Neuronal stem cell (in vitro differentiated cells): ENCODE results near the gene BRD3.

Experiments
- DNase-seq: peaks from one replicate; pipeline ENCODE4 v3.0.0-alpha.2; 2013; ENCODE audit warnings: low spot score
- H2AFZ ChIP-seq: one replicate; pipeline ENCODE4 v1.6.1; 2013; ENCODE audit warnings: mild to moderate bottlenecking, low read length, inconsistent platforms
- H2AK5ac ChIP-seq: 2 replicates; pipeline ENCODE4 v1.6.1; 2013; ENCODE audit warnings: low read depth, mild to moderate bottlenecking, inconsistent platforms, low read length, moderate library complexity, mixed read lengths
- H2BK120ac ChIP-seq: 2 replicates; pipeline ENCODE4 v1.6.1; 2013; ENCODE audit warnings: low read depth, mild to moderate bottlenecking, inconsistent platforms, low read length, moderate library complexity, mixed read lengths
- H2BK12ac ChIP-seq: one replicate; pipeline ENCODE4 v1.6.1; 2013; ENCODE audit warnings: low read length, inconsistent platforms
- H2BK15ac ChIP-seq: 2 replicates; pipeline ENCODE4 v1.6.1; 2013; ENCODE audit warnings: mild to moderate bottlenecking, low read length, inconsistent platforms, mixed read lengths
- H2BK5ac ChIP-seq: one replicate; pipeline ENCODE4 v1.6.1; 2013; ENCODE audit warnings: inconsistent platforms, mild to moderate bottlenecking, low read length, moderate library complexity
- H3K14ac ChIP-seq: one replicate; pipeline ENCODE4 v1.6.1; 2013; ENCODE audit warnings: low read length, inconsistent platforms
- H3K18ac ChIP-seq: 2 replicates; pipeline ENCODE4 v1.6.1; 2013; ENCODE audit warnings: low read length, inconsistent platforms
- H3K23ac ChIP-seq: 2 replicates; pipeline ENCODE4 v1.6.1; 2013; ENCODE audit warnings: low read depth, mild to moderate bottlenecking, mixed read lengths, low read length, inconsistent platforms; ENCODE audit not compliant: poor library complexity
- H3K27ac ChIP-seq: replicated peaks from 3 replicates; pipeline ENCODE4 v1.5.1; 2013; ENCODE audit warnings: low read length, inconsistent platforms
- H3K27me3 ChIP-seq, 3 experiments: 2 replicates each; pipeline ENCODE4 v1.6.1; 2013; ENCODE audit warnings: low read length in 3 of 3, mild to moderate bottlenecking in 2 of 3, inconsistent platforms in 1 of 3, low read depth in 1 of 3, mixed read lengths in 1 of 3, moderate library complexity in 1 of 3; ENCODE audit not compliant: control insufficient read depth in 3 of 3, insufficient read depth in 3 of 3
- H3K36me3 ChIP-seq, 2 donors: replicated peaks in 1 of 2; 2 replicates each; pipeline ENCODE4 v1.6.1; 2013; ENCODE audit warnings: low read length in 2 of 2; ENCODE audit not compliant: control insufficient read depth in 2 of 2, insufficient read depth in 2 of 2
- H3K4ac ChIP-seq: 2 replicates; pipeline ENCODE4 v1.6.1; 2013; ENCODE audit warnings: inconsistent platforms, mild to moderate bottlenecking, low read length, moderate library complexity
- H3K4me1 ChIP-seq, 2 donors: 1 replicate in 1 of 2; 2 replicates in 1 of 2; pipeline ENCODE4 v1.6.1; 2013; ENCODE audit warnings: low read length in 2 of 2, low read depth in 1 of 2; ENCODE audit not compliant: control insufficient read depth in 2 of 2, insufficient read depth in 1 of 2
- H3K4me2 ChIP-seq: one replicate; pipeline ENCODE4 v1.6.1; 2013; ENCODE audit warnings: mild to moderate bottlenecking, low read length, inconsistent platforms; ENCODE audit not compliant: insufficient read depth, poor library complexity, severe bottlenecking
- H3K4me3 ChIP-seq, 2 donors: 2 replicates each; pipeline ENCODE4 v1.5.1; 2013; ENCODE audit warnings: low read length in 2 of 2, mild to moderate bottlenecking in 2 of 2, inconsistent platforms in 1 of 2, moderate library complexity in 1 of 2
- H3K79me1 ChIP-seq: one replicate; pipeline ENCODE4 v1.6.1; 2013; ENCODE audit warnings: low read depth, mild to moderate bottlenecking, inconsistent platforms, low read length, moderate library complexity
- H3K9ac ChIP-seq: one replicate; pipeline ENCODE4 v1.6.1; 2013; ENCODE audit warnings: mild to moderate bottlenecking, low read depth, low read length, inconsistent platforms; ENCODE audit not compliant: poor library complexity
- H3K9me3 ChIP-seq, 2 donors: replicated peaks in 1 of 2; 2 replicates each; pipeline versions ENCODE3 to v1.6.1; 2013; ENCODE audit warnings: low read length in 2 of 2, mild to moderate bottlenecking in 2 of 2, inconsistent platforms in 1 of 2, low read depth in 1 of 2, mixed read lengths in 1 of 2, moderate library complexity in 1 of 2; ENCODE audit not compliant: control insufficient read depth in 2 of 2, insufficient read depth in 1 of 2
- H4K8ac ChIP-seq: one replicate; pipeline ENCODE4 v1.6.1; 2013; ENCODE audit warnings: low read depth, mild to moderate bottlenecking, inconsistent platforms, low read length, moderate library complexity
- H4K91ac ChIP-seq: one replicate; pipeline ENCODE4 v1.6.1; 2013; ENCODE audit warnings: low read length, low read depth, mild to moderate bottlenecking, inconsistent platforms; ENCODE audit not compliant: poor library complexity
- WGBS, 2 donors: extraction: QIAGEN DNeasy Blood & Tissue Kit; methylation state at CpG; one replicate each; pipeline ENCODE4 v1.1.7; 2013; ENCODE audit warnings: missing lambda C conversion rate in 2 of 2, mixed read lengths in 1 of 2; ENCODE audit not compliant: insufficient read length in 2 of 2, insufficient replicate concordance in 1 of 2; ENCODE audit errors: extremely low coverage in 2 of 2; 5-methylcytosine and 5-hydroxymethylcytosine counted together

Gene BRD3

GRCh38 chr9:133982971-133983720 is 84.7 kb downstream of the BRD3 start:
- H2BK15ac ChIP-seq: no peak overlapping the region
- no CpG with 5 or more reads among the region's 25 CpGs for WGBS, 2 donors
- no peak overlapping the region for H4K8ac ChIP-seq
- H3K4me2 ChIP-seq: no peak overlapping the region
- no peak overlapping the region for H3K18ac ChIP-seq
- H2BK12ac ChIP-seq: no peak overlapping the region
- H2BK5ac ChIP-seq: peak overlapping the region; percentile 88
- H3K9ac ChIP-seq: no peak overlapping the region
- no peak overlapping the region for H3K27ac ChIP-seq
- no peak overlapping the region for H3K4ac ChIP-seq
- H3K4me3 ChIP-seq: no peak overlapping the region
- DNase-seq: no peak
- H3K27me3 ChIP-seq: no peaks in the 10 kb centered on the region
- no peak overlapping the region for H3K14ac ChIP-seq
- peaks cover 1 to 32% of the 10 kb centered on the region in 2 donors for H3K36me3 ChIP-seq
- H3K4me1 ChIP-seq: peaks cover 19 to 29% of the 10 kb centered on the region in 2 donors
- no peak overlapping the region for H4K91ac ChIP-seq
- H3K9me3 ChIP-seq: no peaks in the 10 kb centered on the region
- H2AK5ac ChIP-seq: no peak overlapping the region
- no peak overlapping the region for H2BK120ac ChIP-seq
- no peak overlapping the region for H2AFZ ChIP-seq
- peaks cover 35% of the 10 kb centered on the region for H3K79me1 ChIP-seq
- peak overlapping the region; percentile 11 for H3K23ac ChIP-seq

- H4K91ac ChIP-seq: no peak overlapping the region
- H3K23ac ChIP-seq: no peak overlapping the region
- H4K8ac ChIP-seq: no peak overlapping the region
- H3K4me2 ChIP-seq: no peak overlapping the region
- no peak overlapping the region for H3K27ac ChIP-seq
- H2AK5ac ChIP-seq: no peak overlapping the region
- no peak overlapping the region for H3K4ac ChIP-seq
- H2BK5ac ChIP-seq: no peak overlapping the region
- no peak overlapping the region for H3K4me3 ChIP-seq
- H3K4me1 ChIP-seq: peaks cover 18 to 29% of the 10 kb centered on the region in 2 donors
- H3K18ac ChIP-seq: peak overlapping the region; percentile 22
- H3K36me3 ChIP-seq: peaks cover 1 to 34% of the 10 kb centered on the region in 2 donors
- H3K79me1 ChIP-seq: peaks cover 42% of the 10 kb centered on the region
- peak overlapping the region; percentile 66 for H2BK12ac ChIP-seq
- H3K14ac ChIP-seq: peak overlapping the region; percentile 47
- no peak overlapping the region for H2BK120ac ChIP-seq
- no CpG with 5 or more reads among the region's 28 CpGs for whole genome bisulfite sequencing, 2 donors
- H2BK15ac ChIP-seq: no peak overlapping the region
- no peak overlapping the region for H3K9ac ChIP-seq
- H2AFZ ChIP-seq: no peak overlapping the region
- no peaks in the 10 kb centered on the region for H3K27me3 ChIP-seq
- DNase-seq: no peak
- H3K9me3 ChIP-seq: no peaks in the 10 kb centered on the region
Observed at GRCh38 chr9:133981958-133982681, 85.7 kb downstream of the BRD3 start.

GRCh38 chr9:133981589-133981957 is 86.3 kb downstream of the BRD3 start:
- Histone ChIP-seq H3K4me3 (no peak overlapping the region), H3K4me2 (no peak overlapping the region), H3K23ac (no peak overlapping the region), H3K9ac (no peak overlapping the region), H2BK15ac (no peak overlapping the region), H2AK5ac (no peak overlapping the region), H3K27ac (no peak overlapping the region), H3K27me3 (no peaks in the 10 kb centered on the region), H4K8ac (no peak overlapping the region), H3K4ac (no peak overlapping the region), H3K14ac (no peak overlapping the region), H3K18ac (no peak overlapping the region), H3K4me1 (peaks cover 16 to 29% of the 10 kb centered on the region in 2 donors), H2BK12ac (no peak overlapping the region), H2BK5ac (no peak overlapping the region), H3K36me3 (peaks cover 1 to 30% of the 10 kb centered on the region in 2 donors), H2BK120ac (no peak overlapping the region), H3K79me1 (peaks cover 41% of the 10 kb centered on the region), H3K9me3 (no peaks in the 10 kb centered on the region), H4K91ac (no peak overlapping the region), H2AFZ (no peak overlapping the region)
- WGBS, 2 donors: no CpG with 5 or more reads among the region's 14 CpGs
- no peak for DNase-seq

GRCh38 chr9:133980864-133981588 is 86.8 kb downstream of the BRD3 start:
- Histone ChIP-seq H2AFZ (no peak overlapping the region), H2BK12ac (no peak overlapping the region), H3K18ac (no peak overlapping the region), H3K9me3 (no peaks in the 10 kb centered on the region), H3K4ac (no peak overlapping the region), H3K27me3 (no peaks in the 10 kb centered on the region), H2BK15ac (no peak overlapping the region), H2BK5ac (no peak overlapping the region), H3K9ac (no peak overlapping the region), H2BK120ac (no peak overlapping the region), H3K23ac (no peak overlapping the region), H3K79me1 (peaks cover 43% of the 10 kb centered on the region), H3K4me2 (no peak overlapping the region), H4K91ac (no peak overlapping the region), H3K36me3 (peaks cover 1 to 24% of the 10 kb centered on the region in 2 donors), H4K8ac (no peak overlapping the region), H3K14ac (peak overlapping the region; percentile 49), H2AK5ac (no peak overlapping the region), H3K4me3 (no peak overlapping the region), H3K4me1 (peaks cover 15 to 26% of the 10 kb centered on the region in 2 donors), H3K27ac (no peak overlapping the region)
- DNase-seq: no peak
- no CpG with 5 or more reads among the region's 25 CpGs for WGBS, 2 donors
